Activated naive CD4-positive, alpha-beta T cell treated with anti-CD3 and anti-CD28 coated beads, Interleukin-2, amount 50 U/mL, for 24 hours (primary cell): ENCODE data around the gene RAI1.

Experiments used
- H3K27ac Mint-ChIP-seq: one replicate; pipeline ENCODE4 v1.8.0; 2021; ENCODE audit warnings: mild to moderate bottlenecking, mixed read lengths
- H3K27me3 Mint-ChIP-seq: one replicate; pipeline ENCODE4 v1.8.0; 2021; ENCODE audit warnings: mixed read lengths
- H3K36me3 Mint-ChIP-seq: one replicate; pipeline ENCODE4 v1.8.0; 2021; ENCODE audit warnings: mixed read lengths
- H3K4me1 Mint-ChIP-seq: one replicate; pipeline ENCODE4 v1.8.0; 2021; ENCODE audit warnings: mixed read lengths
- H3K4me3 Mint-ChIP-seq: one replicate; pipeline ENCODE4 v1.8.0; 2021; ENCODE audit warnings: mild to moderate bottlenecking, mixed read lengths
- H3K9me3 Mint-ChIP-seq: one replicate; pipeline ENCODE4 v1.8.0; 2021; ENCODE audit warnings: mixed read lengths

The RAI1 gene

DNA sequence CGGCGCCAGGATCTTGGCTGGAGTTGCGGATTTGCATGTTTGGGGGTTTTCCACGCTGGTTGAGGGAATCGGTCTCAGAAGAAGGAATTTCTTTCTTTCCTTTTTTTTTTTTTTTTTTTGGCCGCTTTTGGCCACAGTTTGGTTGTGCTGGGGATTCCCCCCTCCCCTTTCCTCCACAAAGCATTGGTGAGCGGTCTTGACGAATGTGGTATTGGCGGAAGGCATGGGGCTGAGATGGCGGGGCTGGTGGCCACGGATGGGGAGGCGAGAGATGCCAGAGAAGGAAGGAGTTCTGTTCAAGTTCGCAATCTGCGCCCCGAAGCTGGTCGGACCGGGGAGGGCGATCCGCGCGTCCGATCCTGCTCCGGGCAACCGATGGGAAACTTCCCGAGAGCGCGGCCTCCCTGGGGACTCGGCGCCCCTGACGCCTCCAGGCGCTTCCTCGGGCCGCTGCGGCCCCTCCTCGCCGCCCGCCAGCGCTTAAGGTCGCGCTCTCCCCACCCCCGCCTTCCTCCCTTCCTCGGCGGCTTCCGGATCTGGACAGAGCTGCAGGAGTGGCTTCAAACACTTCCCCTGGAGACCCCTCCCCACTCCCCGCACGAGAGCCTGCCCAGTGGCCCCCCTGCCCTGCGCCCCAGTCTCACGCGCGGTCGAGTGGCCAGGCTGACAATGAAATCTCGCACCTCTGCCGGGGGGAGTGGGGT lies 43.2 kb downstream of the RAI1 start:
- H3K27me3 Mint-ChIP-seq = peaks cover 9% of the 10 kb centered on the region
- H3K36me3 Mint-ChIP-seq = peaks cover 2% of the 10 kb centered on the region
- peak overlapping the region; percentile 89 for H3K4me3 Mint-ChIP-seq
- H3K9me3 Mint-ChIP-seq = no peaks in the 10 kb centered on the region
- H3K4me1 Mint-ChIP-seq = peaks cover 46% of the 10 kb centered on the region
- H3K27ac Mint-ChIP-seq = no peak overlapping the region

DNA sequence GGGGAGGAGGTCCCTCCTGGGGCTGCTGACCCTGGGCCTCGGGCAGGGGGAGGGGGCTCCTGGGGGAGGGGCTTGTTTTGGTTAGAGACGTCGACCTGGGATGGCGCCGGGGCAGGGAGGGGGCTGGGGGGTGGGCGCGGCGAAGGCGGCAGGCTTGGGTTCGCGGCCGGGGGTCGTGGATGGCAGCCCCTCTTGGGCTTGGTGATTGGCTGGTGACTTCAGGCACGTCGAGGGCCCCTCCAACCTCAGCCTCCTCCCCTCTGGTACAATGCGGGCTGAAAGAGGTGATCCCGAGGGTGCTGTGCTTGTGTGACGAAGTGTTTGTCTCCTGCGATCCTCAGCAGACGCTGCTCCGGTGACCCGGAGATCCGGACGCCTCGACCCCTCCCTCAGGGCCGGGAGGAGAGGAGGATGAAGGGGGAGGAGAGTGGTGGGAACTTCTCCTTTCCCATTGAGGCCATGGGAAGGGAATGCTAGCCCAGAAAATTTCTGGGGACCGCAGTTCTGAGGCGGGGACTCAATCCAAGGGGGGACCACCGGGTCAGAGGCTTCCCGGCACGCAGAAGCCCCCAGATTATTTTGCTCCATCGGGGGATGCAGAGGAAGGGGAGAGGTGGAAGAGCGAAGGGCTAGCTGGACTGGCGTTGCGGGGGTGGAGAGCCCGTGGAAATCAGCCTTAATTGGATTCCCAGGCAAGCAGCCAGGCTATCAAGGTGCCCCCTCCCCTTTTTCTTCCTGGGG lies 43.9 kb downstream of the RAI1 start:
- Mint-ChIP-seq H3K4me3 (peak overlapping the region; percentile 75), H3K27me3 (peaks cover 9% of the 10 kb centered on the region), H3K27ac (no peak overlapping the region), H3K9me3 (no peaks in the 10 kb centered on the region), H3K4me1 (peaks cover 50% of the 10 kb centered on the region), H3K36me3 (peaks cover 2% of the 10 kb centered on the region)

DNA sequence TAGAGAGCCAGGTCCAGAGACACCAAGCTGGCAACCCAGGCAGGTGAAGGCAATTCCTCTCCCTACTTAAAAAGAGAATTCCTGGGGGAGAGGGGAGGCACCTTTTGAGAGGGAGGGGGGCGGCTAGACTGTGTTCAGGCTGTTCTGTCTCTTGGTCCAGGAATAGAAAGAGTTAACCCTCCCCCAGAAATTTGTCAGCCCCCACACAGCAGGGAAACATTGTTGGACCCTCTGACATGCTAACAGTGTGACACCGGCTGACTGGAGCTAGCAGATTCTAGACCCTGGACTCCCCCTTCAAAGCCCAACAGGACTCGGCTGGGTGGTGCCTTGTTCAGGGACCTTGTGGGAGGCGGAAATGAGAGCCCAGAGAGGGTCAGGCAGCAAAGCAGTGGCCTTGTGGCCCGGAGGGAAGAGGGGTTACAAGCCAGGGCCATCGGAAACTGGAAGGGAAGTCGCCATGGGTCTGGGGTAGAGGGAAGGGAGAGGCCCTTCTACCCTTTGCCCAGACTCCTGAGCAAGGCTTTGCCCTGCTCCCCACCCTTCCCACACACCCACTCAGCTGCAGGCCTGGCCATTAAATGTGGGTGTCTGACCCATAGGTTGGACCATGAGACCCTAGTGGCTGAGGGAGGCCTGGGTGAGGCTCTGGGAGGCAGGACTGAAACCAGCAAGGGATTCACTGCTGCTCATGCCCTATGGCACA lies 44.6 kb downstream of the RAI1 start:
- Mint-ChIP-seq H3K36me3 (peaks cover 2% of the 10 kb centered on the region), H3K27me3 (peaks cover 9% of the 10 kb centered on the region), H3K4me1 (peaks cover 50% of the 10 kb centered on the region), H3K4me3 (no peak overlapping the region), H3K27ac (no peak overlapping the region), H3K9me3 (no peaks in the 10 kb centered on the region)

DNA sequence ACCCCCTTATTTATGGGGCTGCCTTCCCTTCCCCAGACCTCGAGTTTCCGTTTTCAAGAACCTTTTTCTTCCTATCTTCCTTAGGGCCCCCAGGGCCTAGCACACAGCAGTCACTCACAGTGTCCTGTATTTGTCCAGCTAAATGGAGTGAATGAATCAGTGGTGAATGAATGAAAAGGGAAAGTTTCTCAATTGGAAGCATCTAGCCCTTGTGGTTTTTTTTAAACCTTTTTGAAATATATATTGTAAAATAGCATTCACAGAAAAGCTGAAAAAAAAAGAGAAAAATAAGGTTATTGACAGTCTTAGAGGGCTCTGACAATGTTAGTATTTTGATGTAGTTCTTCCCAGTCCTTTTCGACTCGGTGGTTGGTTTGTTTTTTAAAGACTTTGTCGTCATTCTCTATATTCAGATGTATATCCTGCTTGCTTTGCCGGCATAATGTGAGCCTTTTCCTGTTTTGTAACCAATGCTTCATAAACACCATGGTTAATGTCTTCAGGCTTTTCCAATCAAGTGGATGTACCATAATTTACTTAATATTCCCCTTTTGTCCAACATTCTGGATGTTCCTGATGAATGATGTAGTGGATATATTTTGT lies 45.3 kb downstream of the RAI1 start:
- peaks cover 9% of the 10 kb centered on the region for H3K27me3 Mint-ChIP-seq
- H3K4me1 Mint-ChIP-seq = peaks cover 45% of the 10 kb centered on the region
- no peaks in the 10 kb centered on the region for H3K9me3 Mint-ChIP-seq
- H3K27ac Mint-ChIP-seq = no peak overlapping the region
- peak overlapping the region; percentile 4 for H3K4me3 Mint-ChIP-seq
- peaks cover 2% of the 10 kb centered on the region for H3K36me3 Mint-ChIP-seq

DNA sequence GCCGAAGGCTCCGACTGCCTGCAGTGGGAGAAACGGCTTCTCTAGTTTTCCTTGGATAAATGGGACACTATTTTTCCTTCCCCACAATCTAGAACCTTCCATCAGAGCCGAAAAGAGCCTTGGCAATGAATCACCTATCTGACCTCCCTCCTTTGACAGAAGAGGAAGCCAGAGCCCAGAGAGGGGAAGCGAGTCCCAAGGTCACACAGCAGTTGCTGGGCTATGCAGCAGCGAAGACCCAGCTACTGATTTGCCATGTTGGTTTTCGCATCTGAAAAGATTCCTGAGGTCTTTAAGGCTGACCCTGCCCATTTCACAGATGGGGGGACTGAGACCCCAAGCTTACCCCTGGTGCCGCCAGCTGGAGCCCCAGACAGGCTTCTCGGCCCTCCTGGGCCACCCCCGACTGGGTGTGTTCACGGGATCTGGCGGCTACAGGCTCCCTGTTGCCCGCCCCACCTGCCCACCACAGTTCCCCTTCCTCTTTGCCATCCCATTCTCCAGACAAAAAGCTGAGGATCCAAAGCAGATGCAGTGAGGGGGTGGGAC lies 45.9 kb downstream of the RAI1 start:
- Mint-ChIP-seq H3K4me1 (peaks cover 39% of the 10 kb centered on the region), H3K9me3 (no peaks in the 10 kb centered on the region), H3K27ac (no peak overlapping the region), H3K36me3 (no peaks in the 10 kb centered on the region), H3K4me3 (no peak overlapping the region), H3K27me3 (peaks cover 5% of the 10 kb centered on the region)

DNA sequence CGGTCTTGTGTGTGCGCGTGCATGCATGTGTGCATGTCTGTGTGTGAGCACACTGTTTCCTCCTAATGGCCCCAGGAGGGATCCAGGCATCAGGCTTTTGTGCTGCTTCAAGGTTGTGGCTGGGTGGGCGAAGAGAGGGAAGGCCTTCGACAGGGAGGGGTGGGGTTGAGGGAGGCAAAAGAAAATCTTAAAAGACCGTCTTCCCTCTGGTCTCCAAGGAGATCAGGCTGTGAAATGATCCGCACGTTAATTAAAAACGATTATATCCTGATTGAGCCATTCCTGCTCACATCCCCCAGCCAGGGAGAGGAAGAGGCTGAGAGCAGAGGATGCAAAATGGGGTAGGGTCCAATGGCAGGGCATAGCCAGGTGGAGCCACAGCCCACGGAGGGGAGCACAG lies 46.9 kb downstream of the RAI1 start:
- Mint-ChIP-seq H3K4me1 (peaks cover 31% of the 10 kb centered on the region), H3K27me3 (peaks cover under 1% of the 10 kb centered on the region), H3K36me3 (no peaks in the 10 kb centered on the region), H3K4me3 (no peak overlapping the region), H3K9me3 (no peaks in the 10 kb centered on the region), H3K27ac (no peak overlapping the region)

DNA sequence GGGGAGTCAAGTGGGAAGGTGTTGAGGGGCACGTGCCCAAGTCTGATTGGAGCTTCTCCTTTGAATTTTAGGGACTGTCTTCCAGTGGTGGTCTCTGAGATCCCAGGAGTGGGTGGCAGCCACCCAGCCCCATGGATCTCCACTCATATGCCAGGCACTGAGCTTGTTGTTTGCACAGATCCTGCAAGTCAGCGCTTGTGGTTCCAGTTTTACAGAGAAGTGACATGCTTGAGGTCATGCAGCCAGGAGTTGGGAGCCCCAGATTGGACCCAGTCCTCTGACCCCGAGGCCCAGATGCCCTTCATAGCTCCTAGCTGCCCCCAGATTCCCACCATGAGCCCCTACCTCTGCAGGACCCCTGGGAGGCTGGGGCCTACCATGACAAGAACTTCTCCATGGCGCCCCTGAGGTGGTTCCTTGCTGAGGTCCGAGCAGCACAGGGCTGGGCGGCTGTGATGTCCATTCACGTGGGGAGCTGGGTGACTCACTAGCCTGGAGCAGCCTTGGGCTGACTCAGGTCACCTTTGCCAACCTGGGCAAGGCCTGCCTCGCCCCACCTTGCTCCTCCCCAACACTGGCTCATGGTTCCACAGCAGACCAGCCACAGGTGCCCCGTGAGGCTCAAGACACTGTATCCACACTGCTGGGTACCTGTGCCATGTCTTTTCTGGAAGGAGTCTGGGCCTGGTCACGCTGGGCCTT lies 47.4 kb downstream of the RAI1 start:
- no peak overlapping the region for H3K4me3 Mint-ChIP-seq
- H3K27me3 Mint-ChIP-seq = no peaks in the 10 kb centered on the region
- no peaks in the 10 kb centered on the region for H3K36me3 Mint-ChIP-seq
- peaks cover 30% of the 10 kb centered on the region for H3K4me1 Mint-ChIP-seq
- H3K9me3 Mint-ChIP-seq = no peaks in the 10 kb centered on the region
- H3K27ac Mint-ChIP-seq = no peak overlapping the region

DNA sequence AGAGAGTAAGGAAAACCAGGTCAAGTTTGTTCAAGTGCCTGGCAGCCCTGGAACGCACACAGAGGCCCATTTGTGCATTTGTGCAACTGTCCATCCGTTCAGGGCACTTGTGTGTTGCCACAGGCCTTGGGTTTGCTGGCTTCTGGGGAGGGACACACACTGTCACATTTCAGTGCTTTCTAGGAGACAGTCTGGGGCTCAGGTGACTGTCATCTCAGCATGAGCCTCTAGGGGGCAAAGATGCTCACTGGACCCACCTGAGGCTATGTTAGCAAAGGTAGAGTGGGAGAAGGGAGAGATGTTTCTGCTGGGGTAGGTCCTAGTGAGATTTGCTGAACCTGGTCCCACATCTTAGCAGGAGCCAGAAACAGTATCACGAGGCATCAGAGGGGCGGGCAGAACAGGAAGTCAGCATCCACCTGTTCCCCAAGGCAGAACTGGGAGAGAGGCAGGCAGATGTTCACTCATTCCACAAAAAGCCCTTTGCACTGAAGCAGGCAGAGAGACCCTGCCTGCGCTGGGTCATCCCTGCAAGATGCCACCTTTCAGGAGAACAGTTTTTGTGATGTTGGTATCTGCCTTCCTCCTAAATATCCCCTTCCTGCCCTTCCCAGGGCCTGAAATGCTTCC lies 48.5 kb downstream of the RAI1 start:
- Mint-ChIP-seq H3K9me3 (no peaks in the 10 kb centered on the region), H3K27me3 (no peaks in the 10 kb centered on the region), H3K4me1 (peaks cover 33% of the 10 kb centered on the region), H3K36me3 (no peaks in the 10 kb centered on the region), H3K27ac (peak overlapping the region; percentile 15), H3K4me3 (no peak overlapping the region)

DNA sequence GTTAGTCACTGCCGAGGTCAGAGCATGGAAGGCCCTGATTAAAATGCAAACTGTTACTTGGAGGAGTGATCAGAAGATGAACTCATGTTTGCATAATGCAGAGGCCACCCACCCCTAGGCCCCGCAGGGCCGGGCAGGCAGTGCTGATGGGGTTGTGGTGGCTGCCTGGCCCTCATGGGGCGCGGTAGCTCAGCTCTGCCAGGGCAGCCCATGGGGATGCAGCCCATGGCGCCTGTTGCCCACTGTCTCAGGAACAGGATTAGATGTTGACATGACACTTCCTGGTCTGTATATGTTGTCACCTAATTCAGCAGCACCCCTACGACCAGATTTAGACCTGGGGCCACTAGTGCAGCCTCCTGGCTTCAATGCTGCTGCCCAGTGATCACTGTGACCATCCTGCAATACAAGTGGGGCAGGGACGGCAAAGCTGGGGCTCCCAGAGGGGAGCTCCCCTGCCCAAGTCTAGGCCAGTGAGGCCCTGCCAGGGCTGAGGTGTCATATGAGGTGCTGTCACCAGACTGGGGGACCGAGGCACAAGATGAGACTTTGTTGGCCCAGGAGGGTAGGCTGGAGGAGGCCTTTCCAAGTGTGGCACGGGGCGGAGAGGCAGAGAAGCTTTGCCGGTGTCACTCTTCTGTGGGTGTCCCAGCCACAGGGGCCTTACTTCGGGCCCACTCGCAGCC lies 49.1 kb downstream of the RAI1 start:
- no peaks in the 10 kb centered on the region for H3K27me3 Mint-ChIP-seq
- peaks cover 30% of the 10 kb centered on the region for H3K4me1 Mint-ChIP-seq
- H3K27ac Mint-ChIP-seq = no peak overlapping the region
- no peaks in the 10 kb centered on the region for H3K9me3 Mint-ChIP-seq
- no peaks in the 10 kb centered on the region for H3K36me3 Mint-ChIP-seq
- H3K4me3 Mint-ChIP-seq = no peak overlapping the region

DNA sequence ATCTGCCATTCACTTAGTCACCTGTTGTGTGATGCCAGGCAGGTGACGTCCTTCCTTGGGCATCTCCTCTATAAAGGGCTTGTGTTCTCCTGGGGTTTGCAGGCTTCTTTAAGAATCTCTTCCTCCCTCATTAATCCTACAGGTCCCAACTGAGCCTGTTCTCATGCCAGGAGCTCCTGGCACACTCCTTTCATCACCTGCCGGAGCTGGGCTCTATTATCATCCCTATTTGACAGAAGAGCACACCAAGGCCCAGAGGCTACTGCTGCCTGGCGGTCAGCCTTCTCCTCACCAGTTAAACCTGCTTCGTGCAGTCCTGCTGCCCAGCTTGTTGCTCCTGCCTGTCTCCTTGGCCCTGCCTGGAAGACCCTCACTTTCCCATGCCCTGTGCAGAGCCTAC lies 51.2 kb downstream of the RAI1 start:
- no peak overlapping the region for H3K4me3 Mint-ChIP-seq
- peaks cover 28% of the 10 kb centered on the region for H3K4me1 Mint-ChIP-seq
- H3K27me3 Mint-ChIP-seq = no peaks in the 10 kb centered on the region
- no peaks in the 10 kb centered on the region for H3K9me3 Mint-ChIP-seq
- no peak overlapping the region for H3K27ac Mint-ChIP-seq
- H3K36me3 Mint-ChIP-seq = no peaks in the 10 kb centered on the region

DNA sequence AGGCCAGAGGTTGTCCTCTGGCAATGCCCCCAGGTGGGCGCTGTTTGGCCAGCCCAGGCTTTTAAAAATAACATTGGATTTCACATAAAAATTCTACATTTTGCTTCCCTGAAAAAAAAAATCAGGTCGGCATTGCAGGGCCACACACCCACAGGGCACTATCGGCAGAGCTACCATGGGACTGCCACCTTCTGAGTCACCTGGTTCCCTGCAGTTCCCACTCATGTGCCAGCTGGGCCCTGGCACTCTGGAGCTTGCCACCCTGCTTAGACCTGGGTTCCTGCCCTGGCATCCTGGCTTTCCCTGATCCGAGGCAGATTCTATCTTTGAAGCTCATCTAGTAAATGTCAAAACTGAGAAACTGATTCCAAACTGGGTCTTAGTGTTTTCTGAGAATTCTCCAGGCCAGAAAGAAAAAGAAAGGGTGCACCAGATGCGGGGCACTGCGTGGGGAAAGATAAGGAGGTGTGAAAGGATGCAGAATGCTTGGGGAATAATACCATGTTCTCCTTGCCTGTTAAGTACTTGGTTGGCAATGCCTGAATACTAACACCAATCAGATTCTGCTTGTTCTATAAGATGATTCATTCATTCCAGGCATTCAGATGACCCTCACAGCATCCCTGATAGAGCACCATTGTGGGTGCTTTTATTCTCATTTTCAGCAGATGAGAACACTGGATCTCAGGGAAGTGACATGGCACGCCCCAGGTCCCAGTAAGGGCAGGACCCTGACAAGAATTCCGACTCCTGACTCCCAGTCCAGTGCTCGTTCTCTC lies 51.8 kb downstream of the RAI1 start:
- Mint-ChIP-seq H3K36me3 (no peaks in the 10 kb centered on the region), H3K4me3 (no peak overlapping the region), H3K4me1 (peaks cover 27% of the 10 kb centered on the region), H3K27ac (no peak overlapping the region), H3K9me3 (no peaks in the 10 kb centered on the region), H3K27me3 (no peaks in the 10 kb centered on the region)

DNA sequence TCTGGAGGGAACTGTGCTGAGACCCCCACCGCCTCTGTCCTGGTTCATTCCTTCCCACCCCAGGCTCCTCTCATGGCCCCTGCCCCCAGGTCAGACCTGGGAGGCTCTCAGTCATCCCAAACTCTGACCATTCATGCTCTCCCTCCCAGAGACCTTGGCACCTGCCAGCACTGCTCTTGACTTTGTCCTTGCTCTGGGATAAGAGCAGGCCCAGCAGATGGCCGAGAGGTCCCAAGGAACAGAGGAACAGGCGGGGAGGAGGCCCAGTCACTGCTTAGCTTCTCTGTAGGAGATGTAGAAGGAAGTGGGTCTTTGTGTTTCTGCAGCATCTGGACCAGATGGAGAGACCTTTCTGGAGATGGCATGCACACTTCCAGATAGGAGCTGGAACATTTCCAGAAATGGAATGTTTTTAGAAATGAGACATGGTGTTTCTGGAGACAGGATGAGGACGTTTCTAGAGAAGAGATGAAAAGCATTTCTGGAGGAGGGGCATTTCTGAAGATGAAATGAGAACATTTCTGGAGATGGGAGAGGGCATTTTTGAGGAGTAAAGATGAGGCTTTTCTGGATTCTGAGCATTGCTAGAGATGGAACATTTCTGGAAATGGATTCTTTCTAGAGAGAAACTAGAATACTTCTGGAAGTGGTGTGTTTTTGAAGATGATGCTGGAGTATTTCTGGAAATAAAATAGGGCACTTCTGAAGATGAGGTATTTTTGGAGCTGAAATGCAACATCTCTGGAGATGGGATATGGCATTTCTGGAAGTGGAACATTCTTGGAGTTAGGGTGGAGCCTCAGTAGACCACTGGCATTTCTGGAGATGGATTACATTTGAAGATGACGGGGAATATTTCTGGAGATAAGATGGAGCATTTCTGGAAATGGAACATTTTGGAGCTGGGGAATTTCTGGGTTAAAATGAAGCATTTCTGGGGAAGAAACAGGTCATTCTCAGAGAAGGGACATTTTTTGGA lies 55.2 kb downstream of the RAI1 start:
- Mint-ChIP-seq H3K36me3 (no peaks in the 10 kb centered on the region), H3K9me3 (no peaks in the 10 kb centered on the region), H3K4me1 (peaks cover 39% of the 10 kb centered on the region), H3K4me3 (no peak overlapping the region), H3K27me3 (no peaks in the 10 kb centered on the region), H3K27ac (peak overlapping the region; percentile 81)
